ENCODE measurements around the gene CD8B2.
"Not testable (repeated sequence)": the region's sequence is repeated elsewhere in the genome, so short reads cannot be mapped to it uniquely, and the experiment has no call there.

CD8B2 gene

DNA sequence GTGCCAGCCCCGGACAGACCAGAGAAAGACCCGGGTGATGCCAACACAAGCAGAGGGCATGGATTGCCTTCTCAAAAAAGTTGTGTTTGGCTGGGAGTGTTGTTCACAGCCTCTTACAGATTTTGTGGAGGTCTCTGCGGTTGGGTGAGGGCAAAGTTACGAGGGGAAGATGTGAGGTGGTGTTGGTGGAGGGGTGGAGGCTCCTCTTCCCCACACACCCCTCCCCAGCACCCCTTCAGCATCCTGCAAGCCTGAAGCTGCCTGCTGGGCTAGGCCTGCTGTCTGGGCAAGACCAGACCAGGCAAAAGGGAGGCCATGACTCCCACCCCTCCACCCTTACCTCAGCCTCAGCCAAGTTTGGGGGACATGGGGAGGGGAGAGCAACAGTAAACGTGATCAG, 26.2 kb downstream of the CD8B2 start:
- not testable (repeated sequence) for DNase-seq

DNA sequence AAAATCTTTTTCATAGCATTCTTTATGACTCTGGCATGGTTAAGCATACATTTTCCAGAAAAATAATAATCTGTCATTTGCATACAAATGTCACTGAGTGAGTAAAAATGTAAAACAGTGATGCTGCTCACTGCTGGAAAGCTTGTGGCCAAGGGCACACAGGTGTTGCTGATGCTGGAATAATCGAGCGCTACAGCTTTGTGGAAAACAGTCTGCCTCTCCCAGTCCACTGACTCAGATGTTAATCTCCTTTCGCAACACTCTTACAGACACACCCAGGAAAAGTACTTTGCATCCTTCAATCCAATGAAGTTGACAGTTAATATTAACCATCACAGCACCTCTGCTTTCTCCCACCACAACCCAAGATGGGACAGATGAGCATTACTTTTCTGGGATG, 27.7 kb downstream of the CD8B2 start:
- not testable (repeated sequence) for DNase-seq

DNA sequence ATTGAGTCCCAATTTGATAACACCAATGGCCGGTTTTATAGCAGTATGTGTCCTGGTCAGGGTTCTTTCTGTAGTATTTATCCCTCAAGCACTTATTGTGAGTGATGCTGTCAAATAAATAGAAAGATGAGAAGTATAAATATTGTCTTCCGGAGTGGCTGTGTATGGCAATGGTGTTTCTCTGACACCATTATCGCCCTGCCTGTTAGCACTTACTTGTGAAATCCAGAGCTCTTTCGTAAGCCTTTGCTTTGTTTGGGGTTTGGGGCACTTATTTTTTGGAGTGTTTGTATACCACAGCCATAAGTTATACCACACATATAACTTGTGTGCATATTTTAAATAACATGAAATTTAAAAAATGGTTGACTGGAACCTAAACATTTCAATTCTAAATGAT, 29.3 kb downstream of the CD8B2 start:
- DNase-seq: no peak

DNA sequence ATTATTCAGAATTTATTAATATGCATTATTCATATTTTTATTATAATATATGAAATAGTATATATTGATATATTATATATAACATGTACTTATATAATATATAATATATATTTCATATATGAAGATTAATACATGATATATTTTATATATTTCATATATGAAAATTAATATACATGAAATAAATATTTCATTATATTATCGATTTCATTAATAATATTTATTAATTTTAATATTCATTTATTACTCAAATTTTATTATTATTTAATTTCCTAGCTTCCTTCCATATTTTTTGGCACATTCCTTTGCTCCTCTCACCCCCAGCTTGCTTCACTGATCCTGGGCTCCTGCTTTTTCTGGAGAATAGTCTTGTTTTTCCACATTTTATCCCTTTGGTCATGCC, 29.7 kb downstream of the CD8B2 start:
- DNase-seq: no peak

DNA sequence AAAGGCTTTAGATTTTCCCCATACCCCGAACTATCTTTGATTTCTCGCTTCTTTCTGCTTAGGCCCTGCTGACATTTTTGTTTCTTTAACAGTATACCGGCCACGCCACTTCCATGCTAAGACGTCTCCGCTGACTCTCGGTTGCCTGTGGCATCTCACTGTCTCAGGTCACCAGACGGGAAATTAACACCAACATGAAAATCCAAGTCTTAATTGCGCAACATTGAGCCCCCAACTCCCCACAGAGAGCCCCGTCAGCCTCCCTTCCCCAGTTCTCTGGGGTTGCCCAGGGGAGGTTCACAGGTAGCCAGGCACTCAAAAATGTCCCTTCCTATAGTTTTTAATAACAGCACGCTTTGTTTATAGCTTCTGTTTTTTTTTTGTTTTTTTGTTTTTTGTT, 30.2 kb downstream of the CD8B2 start:
- no peak for DNase-seq

DNA sequence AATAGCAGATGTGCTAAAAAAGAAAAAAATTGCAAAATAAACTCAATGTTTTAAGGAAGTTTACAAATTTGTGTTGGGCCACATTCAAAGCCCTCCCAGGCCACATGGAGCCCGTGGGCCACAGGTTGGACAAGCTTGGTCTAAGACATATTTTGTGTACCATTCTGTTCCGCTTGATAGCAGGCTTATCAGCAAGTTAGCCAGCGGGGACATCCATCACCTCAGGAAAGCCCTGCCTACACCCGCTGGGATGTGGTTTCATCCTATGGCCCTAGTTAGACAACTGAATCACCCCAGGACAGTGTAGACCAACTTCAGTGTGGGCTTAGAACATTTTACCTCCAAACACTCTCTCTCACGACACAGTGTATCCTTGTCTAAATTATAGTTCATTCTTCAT, 32.6 kb downstream of the CD8B2 start:
- DNase-seq: no peak

DNA sequence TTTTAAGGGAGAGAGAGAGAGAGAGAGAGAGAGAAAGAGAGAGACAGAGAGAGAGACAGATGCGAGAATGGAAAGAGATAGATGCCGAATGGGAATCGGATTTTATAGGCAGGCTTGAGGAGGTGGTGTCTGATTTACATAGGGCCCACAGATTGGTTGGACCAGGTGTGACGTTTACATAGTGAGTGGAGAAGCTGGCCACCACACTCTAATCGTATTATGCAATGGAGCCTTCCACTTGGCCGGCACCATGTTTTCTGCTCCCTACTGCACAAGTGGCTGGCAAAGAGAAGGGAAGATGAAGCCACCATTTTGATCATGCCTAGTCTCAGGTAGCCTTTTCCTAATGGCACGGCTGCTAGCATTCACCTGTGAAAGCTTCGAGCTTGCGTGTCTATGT, 33.9 kb downstream of the CD8B2 start:
- DNase-seq: no peak

DNA sequence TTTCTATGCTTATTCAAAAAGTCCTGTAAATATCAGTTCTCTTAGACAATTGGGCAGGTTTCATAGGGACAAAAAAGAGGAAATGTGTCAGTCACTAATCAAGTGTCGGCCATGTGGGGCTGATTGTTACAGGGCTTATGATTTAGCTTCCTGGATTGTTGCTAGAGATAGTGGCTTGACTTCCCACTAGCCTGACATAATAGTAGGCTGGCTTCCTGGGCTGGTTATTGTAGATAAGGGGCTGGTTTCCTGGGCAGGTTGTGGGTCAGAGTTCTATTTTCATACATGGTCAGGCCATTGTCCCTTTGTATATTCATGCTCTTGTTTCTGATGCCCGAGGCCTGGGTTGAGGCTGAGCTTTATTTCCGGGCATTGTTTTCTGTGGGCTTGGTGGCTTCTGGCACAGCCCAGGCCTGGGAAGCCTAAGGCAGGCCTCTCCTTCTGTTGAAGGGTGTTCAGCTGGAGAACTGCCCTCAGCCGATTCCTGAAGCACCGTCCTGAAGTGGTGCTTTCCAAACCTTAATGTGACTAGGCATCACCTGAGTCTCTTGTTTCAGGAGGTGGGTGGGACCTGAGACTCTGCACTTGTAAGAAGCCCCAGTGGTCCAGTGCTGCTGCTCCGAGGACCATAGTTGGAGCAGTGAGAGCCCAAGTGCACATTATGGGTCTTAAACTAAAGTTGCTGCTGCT, 37.0 kb downstream of the CD8B2 start:
- DNase-seq: no peak

DNA sequence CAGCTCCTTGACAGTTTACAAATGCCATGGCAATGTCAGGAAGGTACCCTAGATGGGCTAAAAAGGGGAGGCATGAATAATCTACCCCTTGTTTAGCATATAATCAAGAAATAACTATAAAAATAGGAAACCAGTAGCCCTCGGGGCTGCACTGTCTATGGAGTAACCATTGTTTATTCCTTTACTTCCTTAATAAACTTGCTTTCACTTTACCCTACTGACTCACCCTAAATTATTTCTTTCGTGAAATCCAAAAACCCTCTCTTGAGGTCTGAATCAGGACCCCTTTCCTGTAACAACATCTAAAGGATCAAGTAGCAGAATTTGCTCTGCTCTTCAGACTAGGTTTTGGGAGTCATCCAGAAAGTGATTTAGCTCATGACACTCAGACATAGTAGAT, 43.7 kb downstream of the CD8B2 start:
- no peak for DNase-seq

DNA sequence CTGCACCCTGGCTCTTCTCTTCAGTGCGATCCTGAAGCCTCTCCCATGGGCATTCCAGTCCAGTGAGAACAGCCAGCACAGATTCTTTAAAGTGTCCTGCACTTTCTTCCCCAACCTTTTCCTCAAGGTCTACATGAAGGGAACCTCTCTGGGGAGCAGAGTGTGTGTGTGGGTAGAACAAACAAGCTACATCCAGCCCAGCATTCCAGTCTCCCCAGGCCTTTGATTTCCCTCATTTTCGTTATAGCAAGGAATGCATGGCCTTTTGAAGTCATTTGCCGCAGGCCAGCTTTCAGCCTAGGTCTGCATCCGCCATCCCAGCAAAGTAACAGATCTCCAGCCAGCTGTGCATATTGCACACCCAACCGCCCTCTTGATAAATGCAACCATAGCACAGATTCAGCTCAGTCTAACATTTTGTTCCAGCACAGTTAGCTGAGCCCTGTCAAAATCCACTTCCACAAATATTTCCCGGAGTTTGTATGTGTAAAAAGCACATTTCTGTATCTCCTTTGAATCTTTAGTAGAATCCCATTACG, 44.6 kb downstream of the CD8B2 start:
- DNase-seq: no peak

DNA sequence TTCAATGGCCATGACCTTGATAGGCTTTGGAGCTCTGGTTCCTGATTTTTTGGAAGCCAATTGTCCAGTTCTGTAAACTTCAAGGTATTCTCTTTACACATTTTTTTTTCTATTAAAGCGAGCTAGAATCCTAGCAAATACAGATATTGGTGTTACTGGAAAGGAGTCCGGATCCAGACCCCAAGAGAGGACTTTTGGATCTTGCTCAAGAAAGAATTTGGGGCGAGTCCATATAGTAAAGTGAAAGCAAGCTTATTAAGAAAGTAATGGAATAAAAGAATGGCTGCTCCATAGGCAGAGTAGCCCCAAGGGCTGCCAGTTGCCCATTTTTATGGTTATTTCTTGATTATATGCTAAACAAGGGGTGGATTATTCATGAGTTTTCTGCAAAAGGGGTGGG, 45.1 kb downstream of the CD8B2 start:
- no peak for DNase-seq

DNA sequence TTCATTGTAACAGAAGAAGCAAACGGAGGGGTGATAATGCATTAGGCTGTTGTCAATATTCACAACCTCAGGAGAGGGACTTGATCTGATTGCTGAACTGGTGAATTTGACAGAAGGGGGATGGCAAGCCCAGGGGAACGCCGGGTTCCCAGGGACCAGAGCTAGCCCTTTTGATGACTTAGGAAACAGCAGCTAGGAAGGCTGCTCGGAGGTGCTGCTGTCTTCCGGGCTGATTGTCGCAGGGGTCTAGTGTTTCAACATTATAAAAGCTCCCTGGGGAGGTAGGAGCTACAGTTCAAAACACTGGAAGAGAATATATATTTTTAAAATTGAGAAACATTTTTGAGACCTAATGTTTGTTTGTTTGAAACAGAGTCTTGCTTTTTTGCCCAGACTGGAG, 47.3 kb downstream of the CD8B2 start:
- no peak for DNase-seq

DNA sequence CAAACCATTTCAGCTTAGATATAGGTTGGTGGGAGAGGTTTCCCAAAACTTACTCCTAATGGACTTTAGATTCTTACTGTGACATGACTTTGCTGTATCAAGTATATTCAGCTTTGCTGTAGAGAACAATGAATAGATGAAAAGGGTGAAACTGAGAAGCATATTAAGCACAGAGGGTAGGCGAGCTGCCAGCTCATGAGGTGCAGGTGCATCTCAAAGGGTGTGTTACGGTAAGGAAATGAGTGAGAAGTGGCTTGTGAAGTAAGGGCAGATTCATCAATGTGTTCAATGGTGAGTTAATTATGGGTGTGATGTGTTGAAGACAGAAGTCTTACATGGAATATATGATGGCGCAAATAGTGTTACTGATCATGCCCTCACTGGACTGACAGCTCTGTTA, 49.3 kb downstream of the CD8B2 start:
- DNase-seq: no peak

DNA sequence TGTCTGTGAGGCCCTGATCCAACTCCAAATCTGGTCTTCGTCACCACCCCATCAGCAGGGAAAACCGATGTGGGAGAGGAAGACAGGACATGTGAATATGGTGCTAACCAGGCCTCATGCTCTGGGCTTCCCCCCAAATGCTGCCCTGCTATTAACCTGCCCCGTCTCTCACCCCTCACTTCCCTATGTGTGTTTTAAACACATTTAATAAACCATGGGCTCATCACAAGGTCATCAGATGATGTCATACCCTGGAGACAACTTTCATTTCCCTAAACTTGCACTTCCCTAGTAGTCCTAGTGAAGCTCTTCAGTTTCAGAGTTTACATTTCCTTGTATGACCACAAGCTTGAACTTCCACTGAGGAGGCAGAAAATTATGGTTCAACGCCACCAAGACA, 49.9 kb downstream of the CD8B2 start:
- no peak for DNase-seq

DNA sequence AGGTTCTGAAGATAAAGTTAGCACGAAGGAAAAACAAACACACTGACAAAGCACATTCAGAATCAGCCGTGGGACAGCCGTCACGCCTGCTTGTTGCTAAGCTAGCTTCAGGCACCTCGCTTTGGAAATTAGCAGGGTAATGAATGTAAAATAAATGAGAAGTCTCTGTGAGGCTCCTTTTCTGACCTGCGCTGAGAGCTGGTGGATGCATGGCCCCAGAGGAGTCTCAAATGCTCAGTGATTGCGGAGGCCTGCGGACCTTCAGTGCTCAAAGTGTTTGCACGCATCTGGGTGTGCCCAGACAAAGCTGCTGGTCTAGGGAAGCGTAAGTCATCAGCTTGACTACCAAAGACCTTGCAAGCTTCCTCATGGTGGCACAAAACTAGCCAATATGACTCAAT, 50.6 kb downstream of the CD8B2 start:
- no peak for DNase-seq

DNA sequence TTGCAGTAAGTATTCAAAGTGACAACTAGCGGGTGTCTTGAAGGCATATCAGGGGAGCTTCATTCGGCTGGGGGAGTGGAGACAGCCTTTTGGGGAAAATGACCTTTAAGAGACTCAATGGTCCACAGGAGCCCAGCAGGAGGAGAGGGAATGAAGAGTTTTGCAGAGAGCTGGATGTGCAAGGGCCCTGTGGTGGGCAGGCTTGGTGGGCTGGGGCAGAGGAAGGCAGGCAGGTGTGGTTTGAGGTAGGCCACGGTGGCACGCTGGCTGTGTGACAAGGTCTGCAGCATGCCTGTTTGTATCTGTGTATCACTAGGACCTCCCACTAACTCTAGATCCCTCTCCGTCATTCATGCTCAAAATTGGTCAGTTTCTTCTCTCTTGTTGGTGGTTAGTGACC, 53.7 kb downstream of the CD8B2 start:
- no peak for DNase-seq

DNA sequence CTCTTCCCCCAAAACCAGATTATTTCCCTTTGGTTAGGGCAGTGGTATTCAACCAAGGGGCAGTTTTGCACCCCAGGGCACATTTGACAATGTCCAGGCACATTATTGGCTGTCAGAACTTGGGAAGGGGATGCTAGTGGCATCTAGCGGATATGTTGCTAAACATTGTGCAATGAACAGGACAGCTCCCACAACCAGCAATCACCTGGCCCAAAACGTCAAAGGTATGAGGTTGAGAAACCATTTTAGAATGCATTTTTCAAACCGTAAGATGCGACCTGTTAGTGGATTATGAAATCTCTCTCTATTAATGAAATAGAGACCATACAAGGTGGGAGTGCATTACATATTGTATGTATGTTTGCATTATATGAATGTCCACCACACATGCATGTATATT, 54.2 kb downstream of the CD8B2 start:
- DNase-seq: no peak

DNA sequence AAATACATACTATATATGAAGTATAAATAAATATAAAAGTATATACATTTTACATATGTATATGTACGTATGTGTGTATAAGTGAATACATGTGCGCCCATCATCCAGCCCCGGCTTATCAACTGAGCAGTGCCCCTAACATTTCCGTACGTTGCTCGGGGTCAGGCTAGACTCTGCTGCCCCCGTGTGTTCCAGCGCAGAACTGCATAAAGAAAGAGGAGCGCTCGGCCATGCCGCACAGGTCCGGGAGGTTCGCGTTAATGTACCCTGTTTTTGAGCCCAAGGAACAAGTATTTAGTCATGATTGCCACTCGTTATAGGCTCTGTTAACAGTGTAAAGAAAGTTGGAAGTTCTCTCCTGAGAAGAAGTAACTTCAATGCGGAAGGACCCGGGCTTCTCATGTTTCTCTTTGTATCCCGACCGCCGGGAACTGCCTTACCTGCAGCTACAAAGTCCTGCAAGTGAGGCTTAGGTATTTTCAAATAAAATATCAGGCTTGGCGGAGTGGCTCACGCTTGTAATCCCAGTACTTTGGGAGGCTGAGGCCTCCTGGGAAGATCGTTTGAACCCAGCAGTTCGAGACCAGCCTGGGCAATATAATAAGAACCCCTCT, 55.7 kb downstream of the CD8B2 start:
- DNase-seq: no peak

DNA sequence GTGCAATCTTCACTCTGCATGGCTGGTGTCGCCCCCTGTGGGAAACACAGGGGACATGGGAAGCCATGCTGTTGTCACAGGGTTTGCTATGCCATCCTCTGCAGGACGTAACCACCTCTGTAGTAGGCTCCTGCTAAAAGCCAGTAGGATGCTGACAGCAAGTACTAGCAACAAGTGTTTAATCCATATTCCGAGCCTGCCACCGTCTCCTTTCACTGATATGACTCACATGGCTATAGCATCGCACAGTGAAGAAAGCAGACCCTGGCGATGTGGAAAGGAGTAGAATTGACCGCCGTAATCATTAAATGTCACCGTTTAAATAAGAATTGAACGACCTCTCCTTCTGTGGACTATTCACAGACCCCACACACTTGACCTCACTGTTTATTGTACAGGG, 57.8 kb downstream of the CD8B2 start:
- no peak for DNase-seq

DNA sequence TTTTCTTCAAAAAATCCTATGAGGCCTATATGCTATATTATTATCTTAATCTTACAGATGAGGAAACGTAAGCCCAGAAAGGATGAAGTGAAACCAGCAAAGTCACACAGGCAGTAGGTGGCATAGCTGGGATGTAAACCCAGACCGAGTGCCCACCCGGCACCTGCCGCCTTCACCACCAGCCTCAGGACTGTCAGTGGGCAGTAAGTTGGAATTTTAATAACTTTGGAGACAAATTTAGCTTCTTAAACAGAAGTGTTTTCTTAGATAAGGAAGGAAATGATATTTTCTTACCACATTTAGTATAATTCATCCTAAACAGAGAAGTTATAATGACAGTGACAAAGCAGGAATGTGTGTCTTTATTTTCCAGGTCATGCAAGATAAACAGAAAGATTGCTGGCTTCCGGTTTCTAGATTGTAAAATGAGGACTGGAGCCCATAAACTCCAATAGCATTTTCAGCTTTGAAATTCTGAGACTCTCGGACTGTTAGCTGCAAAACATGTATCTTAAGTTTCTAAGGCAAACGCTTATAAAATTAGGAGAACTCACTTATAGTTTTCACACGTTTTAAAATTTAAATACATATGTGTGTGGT, 59.3 kb downstream of the CD8B2 start:
- DNase-seq: no peak

DNA sequence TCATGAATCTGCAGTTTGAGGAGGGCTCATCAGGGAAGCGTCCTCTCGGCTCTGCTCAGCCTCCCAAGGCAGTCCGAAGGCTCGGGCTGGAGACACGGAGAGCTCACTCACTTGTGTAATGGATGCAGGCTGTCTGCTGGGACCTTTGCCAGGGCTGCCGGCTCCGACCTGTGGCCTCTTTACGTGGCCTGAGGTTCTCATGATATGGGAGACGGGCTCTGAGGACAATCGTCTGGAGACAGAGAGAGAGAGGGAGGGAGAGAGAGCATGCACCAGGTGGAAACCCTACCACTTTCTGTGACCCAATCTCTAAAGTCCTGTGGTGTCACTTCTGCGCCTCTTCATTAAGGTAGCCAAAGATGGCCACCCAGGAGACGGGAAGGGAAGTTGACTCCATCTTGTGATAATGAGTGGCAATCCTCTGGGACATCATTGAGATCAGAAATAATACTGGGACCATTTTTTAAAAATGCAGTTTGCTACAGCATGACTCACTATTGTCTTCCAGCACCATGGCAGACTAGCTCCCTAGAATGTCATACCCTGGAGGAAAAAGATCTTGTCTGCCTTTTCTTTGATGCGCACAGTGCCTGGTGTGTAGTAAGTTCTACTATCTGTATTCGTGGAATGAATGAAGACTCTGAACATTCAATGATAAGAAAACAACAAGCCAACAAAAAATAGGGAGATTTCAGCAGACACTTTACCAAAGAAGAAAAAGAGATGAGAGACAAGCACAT, 60.2 kb downstream of the CD8B2 start:
- no peak for DNase-seq

DNA sequence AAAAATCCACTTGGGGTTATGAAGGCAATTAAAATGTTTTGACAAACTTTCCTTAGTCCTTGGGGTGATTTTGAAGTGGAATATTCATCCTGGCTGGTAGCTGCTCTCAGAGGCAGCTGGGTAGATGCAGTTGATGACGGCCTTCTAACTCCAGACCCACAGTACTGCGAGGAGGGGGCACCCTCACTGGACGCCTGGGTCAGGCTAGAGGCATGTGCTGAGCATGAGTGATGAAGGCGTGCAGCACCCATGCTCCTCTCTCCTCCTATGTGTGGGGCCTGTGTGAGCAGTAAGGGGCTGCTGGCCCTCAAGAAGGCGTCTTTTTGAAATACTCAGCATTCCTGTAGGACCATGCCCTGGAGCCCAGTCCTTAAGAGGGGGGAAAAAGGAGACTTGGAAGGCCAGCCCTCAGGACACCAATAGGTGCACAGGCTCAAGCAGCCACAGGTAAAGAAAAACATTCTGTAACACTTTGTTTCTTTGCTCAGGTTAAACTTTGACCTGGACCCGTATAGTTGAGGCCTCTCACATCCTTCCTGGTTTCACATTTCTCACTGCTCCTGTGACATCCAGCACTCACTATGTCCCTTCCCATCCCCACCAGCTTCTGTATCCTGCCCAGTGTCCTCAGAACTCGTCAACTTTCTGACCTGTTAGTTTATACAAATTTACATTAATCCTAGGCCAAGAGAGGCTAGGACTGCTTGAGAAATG, 64.4 kb downstream of the CD8B2 start:
- DNase-seq: no peak

DNA sequence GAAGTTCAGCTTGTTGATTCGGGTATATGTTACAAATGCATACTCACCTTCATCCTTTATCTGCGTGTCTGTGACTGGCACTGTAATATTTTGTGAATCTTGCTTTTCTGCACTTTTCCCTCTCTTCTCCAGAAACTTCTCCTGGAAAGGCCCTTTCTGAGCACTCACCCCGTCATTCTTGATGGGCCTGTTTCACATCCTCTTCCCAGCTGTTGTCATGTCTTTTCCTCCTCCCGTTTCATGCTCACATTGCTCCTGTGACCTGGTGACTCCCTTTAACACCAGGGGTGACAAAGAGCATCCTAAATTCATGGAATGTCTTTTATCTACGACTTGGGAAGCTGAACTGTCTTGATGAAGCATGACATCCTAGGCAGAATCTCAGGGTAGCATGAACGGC, 65.8 kb downstream of the CD8B2 start:
- no peak for DNase-seq
